Kidney capillary endothelial cell (primary cell): ENCODE data around the gene GATB.

Experiments used
- DNase-seq: peaks from one replicate; pipeline ENCODE4 v3.0.0-alpha.2; 2018; ENCODE audit warnings: low spot score

The GATB gene

DNA sequence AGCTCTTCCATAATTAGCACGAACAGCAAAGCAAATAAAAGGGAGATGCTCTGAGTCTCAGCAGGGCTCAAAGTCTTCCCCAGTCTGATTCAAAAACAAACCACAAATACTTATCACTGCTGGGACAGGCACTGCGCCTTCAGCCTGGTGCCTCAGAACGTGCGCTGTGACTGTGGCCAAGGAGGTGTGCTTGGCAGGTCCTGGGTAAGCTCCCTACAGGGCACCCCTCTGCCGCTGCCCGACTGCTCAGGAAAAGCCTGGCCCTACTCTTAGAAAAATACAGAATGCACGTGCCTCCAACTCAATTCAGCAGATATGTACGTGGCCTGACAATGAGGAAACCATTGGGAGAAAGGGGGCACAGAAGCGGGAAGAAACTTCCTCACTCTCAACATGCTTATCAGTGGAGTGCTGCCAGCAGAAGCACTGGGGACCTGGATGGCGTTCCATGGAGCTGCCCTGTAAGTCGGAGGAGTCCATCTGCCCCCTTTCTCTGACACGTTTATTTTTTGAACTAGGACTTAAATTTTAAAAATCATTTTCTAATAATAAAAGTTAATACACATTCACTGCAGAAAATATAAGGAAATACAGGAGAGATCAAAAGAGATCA lies 86.8 kb downstream of the GATB start:
- no peak for DNase-seq

DNA sequence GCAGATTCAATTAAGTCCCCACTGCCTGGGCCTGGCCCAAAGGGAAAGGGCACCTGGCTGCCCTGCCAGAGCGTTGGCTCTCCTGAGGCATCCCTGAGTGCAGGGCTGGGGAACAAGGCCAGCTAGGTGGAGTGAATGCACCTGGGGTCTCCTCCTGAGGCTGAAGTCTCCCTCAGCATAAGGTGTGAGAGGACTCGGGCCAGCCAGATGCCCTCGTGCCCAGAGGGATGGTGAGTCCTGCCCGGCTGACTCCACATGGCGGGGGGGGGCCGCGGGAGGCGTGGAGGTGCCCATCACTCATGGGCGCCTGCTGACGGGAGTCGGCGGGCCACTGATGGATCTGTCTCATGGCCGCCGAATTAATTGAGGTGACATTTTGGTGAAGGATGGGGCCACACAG lies 87.8 kb downstream of the GATB start:
- DNase-seq: no peak

DNA sequence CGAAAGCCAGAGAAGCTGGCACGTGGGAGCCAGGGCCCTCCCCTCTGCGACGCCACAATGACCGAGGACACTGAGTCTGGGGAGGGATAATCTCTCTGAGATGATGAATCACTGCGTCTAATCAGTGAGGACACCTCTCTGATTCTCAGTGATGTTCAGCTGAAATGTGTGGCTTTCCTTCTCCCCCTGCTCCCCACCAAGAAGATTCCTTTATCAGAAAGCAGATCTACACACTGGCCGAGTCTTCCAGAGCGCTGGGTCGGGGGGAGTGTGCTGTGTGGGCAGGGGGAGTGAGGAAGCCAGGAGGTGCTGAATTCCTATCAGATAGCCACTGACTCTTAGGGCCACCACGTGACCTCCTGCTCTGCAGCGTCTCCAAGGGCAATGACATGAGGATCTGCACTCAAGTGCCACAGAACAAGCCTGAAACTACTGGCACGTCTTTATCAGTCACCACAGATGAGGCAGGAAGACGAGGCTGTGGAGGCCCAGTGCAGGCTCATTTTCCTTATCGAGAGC lies 89.2 kb downstream of the GATB start:
- no peak for DNase-seq

DNA sequence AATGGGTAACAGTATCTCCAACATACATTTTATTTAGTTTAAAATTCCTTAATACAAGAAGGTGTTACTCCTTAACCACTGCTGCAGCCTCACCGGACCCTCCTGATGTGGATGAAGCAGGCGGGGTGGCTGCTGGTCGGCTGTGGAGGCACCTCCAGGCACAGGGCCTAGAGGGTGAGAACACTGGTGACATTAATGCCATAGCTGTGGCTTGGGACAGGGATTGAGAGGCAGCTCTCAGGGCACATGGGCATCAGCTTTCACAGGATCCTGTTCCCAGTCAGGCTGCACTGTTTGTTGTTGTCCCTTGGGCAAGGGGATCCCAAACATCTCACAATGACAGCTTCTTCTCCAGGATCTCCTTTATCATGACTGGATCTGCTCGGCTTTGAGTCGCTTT lies 90.0 kb downstream of the GATB start:
- no peak for DNase-seq

DNA sequence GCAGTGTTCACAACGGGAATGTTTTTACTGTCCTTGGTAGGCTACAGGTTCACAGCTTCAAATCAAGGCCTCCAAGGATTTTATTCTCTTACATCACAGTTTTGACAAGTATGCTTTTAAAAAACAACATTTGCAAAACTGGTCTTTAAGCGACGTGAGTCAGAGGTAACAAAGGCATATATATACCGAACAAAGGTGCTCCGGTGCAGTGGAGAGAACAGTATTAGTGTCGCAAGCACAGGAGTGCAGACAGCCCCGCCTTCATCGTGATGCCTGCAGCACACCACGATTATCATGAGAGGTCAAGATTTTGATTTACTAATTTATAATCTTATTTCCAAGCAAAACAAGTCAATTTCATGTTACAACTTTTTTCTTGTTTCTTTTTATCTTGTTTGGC lies 90.8 kb downstream of the GATB start:
- DNase-seq: no peak

DNA sequence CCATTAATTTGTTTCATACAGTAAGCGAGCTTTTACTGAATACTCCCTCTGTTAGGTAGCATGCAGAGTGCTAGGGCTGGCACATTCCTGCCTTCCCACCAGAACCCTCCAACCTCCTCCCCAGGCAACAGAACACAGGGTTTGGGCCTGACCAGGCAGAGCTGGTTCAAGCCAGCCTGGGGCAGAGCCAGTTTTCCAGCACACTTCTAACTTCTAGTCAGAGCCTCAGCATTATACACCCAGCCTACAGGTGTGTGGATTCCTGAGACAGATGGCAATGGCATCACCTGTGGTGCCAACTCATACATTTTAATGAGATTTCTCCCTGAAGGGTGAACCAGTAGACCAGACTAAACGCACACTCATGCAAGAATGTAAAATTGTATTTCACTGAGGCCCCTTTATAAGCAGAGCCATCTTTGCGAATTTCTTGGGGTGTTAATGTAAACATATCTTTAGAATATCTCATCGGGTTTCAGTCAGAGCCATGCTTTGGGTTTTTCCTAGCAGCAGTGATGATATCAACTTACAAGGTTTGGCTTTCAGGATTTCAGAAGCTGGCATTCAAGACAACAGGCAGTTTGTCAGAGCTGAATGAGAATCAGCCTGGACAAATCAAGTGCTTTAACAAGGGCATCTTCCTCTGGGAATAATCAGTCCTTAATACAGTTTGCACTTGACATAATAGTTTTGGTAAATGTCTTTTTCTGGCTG lies 92.0 kb downstream of the GATB start:
- no peak for DNase-seq

DNA sequence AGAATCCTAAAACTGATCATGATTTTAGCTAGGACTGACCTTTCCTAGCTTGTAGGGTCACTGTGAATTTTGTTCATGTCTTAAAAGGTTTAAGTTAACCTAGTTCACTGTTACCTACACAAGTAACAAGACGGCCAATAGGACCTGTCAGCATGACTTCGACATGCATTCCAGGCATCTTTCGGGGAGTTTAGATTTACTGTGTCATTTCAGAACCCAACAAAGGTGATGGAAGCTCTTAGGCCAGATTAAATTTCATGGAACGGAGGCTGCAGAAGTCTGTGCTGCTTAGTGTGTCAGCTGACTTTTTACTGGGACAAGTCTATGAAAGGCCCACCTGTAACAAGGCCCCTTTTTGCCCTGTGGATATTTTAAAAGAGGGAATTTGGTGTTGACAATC lies 93.1 kb downstream of the GATB start:
- DNase-seq: no peak

DNA sequence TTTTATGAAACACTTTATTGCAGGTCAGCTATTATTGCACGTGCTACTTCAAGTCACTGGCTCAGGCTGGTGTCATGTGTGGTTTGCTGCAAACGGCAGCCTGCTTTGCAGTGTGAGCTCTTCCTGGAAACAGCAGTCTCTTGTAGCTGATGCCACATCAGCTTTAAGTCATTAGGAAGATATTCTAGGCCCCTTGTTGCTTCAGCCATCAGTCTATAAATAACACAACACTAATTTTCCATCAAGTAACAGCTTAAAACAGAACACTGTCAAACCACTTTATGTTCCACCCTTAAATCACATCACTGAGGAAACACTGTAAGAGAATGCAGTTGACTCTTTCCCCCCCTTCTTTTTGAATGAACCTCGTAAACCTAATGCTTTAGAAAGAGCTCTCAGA lies 93.8 kb downstream of the GATB start:
- DNase-seq: no peak

DNA sequence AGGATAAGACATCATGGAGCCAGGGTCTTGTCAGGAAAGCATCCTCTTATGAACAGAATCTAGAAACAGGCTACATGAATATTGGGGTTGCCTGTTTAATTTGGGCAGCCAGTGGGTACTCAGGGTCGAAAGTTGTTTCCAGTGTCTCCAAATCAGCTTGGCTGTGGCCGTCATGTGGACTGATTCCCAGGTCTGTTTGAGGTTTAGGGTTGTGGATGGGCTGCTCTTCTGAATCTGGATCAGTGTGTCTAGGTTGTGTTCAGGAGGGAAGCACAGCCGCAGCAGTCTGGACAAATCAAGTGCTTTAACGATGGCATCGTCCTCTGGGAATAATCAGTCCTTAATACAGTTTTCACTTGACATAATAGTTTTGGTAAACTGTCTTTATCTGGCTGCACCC lies 94.3 kb downstream of the GATB start:
- DNase-seq: no peak

DNA sequence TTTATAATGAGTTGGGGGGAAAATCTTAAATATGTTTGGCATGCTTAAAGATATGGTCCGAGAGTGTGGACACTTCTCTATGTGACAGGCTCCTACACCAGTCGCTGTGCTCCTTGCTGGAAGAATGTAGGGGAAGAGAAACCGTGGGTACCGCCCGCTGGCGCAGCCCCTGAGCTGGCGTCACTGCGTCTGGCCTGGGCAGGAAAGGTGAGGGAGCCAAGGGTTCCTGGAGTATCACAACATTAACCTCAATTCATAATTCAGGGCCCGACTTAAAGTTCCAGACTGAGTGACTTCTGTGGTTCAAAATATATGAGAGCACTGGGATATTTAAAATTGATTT lies 95.1 kb downstream of the GATB start:
- DNase-seq: no peak

DNA sequence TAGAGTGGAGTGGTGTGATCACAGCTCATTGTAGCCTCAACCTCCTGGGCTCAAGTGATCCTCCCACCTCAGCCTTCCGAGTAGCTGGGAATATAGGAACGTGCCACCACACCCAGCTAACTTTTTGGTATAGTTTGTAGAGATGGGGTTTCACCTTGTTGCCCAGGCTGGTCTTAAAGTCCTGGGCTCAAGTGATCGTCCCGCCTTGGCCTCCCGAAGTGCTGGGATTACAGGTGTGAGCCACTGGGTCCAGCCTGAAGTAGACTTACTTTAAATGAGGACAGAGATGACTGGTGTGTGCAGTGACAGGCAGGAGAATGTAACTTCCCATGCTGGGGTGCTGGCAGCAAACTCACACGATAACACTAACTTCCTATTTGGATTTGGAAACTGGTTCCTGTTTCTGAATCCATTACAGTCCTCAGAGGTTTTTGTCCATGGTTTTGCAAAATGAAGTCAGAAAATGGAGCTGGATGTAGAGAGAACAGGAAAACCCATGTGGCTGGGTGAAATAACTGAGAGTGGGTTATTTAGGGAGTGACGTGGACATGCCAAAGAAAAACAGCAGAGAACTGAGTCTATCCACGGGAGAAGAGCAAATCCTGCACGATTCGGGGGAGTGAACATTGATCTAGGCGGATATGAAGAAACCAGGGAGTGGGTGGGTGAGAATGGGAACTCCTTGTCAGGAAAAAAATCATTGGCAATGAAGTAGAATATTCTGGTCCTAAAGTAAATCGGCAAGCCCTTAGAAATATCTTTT lies 95.6 kb downstream of the GATB start:
- DNase-seq: no peak

DNA sequence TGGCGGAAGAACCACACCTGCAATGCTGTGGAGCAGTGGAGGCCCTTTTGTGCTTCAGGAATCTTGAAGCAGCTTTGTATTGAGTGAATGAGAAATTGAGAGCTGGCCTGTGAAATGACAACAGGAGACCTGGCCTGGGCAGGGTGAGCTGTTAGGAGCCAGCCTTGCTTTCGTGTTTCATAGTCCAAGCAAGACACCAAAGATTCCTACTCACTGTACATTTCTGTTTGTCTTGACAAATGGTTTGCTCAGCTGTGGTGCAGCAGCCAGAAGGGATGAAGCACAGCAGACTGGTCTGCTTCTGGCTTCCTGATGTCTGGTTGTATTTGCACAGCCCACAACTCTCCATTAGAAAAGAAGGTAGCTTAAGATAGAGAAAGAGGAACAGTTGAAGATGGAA lies 96.5 kb downstream of the GATB start:
- no peak for DNase-seq

DNA sequence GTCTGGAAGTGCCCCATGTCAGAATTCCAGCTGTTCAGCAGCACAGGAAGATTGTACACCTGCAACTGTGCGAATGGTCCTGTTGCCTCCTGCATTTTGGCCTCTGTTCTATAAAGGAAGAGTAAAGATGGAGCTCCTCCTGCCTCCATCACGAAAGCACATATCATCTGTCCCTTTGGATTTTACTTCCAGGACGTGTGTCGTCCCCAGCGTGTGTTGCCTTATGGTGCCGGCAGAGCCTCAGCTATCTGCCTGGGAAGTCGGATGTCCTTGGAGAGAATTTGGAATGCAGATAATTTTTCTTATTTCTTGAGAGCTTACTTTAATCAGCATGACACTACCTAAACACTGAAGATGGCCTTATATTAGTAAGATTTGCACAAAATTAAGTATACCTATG lies 97.7 kb downstream of the GATB start:
- DNase-seq: no peak

DNA sequence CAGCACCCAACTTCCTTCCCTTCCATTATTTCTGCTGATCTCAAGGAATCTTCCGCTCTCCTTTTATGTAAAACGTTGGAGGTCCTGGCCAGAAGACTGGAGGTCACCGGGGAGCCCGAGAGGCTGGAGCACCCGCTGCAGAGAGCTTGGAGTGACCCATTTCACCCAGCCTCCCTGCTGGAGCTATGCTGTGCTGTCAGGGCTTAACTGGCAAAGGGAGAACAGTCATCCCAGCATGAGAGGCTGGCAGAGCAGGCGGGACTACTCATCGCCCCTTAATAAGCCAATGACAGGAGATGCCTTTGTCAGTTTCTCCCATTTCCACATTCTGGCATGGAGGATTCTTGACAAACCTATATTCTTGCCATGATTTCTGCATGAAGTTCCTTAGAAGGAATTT lies 98.9 kb downstream of the GATB start:
- DNase-seq: no peak

DNA sequence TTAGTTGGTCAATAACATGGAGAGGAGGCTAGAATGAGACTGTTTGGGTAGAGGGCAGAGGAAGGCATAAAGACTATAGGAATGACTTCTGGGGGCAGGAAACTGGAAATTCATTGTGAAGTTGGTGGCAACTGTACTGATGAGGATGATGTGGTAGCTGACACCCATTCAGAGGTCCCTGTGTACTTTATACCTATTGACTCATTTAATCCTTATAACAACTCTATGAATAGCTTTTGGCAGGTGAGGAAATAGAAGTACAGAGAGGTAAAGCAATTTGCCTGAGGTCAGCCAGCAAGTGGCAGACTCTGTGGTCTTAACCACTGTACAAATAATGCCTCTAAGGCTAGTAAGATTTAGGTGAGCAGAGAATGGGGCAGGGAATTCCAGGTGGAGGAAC lies 100.1 kb downstream of the GATB start:
- DNase-seq: no peak

DNA sequence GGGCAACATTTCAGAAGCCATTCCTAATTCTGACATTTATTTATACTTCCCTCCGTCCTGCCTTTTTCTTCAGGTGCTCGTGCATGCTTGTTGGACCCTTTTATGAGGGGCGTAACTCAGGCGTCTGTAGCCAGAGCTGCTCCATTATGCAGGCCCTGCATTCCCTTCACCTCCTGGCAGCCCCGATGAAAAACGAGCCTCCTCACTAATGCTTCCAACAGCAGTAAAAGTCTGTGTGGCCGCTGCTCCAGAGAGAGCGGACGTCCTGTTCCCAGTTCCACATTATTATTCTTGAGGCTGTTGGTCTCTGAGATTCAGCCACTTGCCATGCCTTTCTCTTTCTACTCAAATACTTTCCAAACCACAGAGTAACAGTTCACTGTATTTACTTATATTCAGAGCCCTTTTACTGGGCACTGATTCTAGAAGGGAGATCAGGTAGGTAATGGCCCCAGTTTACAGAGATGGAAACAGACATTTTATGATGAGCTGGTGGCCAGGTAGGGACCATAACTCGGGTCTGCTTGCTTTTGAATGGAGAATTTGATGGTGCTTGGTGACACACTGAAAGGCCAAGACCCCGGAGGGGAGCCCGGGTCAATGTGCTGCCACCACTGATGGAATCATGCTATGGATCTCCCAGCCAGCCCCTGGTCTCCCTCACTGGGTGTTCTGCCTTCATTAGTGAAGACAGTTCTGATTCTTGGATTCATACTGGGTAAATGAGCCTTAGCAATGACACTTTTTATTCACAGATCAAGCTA lies 101.0 kb downstream of the GATB start:
- no peak for DNase-seq

DNA sequence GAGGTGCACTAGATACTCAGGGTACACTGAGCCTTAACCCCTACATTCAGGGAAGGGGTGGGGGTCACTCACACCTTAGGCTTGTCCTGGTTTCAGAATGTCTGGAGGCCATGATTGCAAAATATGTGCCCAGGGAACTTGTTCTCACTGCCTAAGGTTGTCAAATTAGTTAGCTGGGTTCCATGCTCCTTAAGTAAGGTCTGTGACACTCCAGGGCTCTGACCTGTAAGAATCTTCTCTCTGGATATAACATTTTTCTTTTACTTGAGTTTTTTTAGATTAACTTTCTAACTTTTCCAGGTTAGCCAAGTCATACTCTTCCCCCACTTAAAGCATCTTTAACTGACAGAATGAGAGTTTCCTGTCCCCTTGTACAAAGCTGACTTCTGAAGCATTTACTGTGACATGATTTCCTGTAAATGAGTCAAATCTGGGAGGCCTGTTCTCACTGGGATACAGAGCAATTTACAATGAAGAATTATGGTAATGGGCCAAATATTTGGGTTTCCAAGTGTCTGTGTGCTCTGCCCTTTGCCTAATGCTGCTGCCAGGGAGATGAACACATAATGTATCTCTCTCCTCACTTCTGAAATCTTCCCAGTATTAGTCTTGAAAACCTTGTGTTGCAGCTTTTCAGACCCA lies 101.7 kb downstream of the GATB start:
- DNase-seq: peak; percentile 71

DNA sequence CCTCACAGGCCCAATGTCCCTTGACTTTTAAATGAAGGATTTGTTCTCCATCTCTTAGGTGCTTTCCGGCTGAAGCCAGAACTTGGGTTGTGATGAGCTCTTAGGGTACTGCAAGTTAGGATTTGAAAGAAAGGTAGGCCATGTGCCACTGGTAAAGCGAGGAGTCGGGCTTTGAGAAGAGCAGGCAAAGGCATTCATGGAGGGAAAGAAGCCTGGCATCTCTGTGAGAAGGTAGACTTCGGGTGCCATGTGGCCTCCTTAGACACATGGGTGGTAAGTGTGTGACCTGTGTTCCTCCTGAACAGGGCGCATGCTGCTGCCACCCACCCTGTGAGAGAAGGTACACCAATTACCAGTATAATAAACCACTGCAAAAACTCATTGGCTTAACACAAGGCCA lies 102.9 kb downstream of the GATB start:
- DNase-seq: no peak

DNA sequence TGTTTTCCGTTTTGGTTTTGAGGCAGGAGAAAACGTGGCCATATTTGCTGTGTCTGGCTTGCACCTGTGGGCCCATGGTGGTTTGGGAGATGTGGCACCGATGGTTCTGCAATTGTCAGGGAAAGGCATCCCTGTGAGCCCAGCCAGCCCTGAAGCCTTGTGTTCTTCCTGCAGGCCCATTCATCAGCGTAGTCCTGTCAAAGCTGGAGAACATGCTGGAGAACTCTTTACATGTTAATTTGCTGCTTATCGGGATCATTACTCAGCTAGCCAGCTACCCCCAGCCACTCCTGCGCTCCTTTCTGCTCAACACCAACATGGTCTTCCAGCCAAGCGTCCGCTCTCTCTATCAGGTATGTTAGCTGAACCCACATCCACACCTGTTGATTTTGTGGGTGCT lies 104.7 kb downstream of the GATB start:
- no peak for DNase-seq

DNA sequence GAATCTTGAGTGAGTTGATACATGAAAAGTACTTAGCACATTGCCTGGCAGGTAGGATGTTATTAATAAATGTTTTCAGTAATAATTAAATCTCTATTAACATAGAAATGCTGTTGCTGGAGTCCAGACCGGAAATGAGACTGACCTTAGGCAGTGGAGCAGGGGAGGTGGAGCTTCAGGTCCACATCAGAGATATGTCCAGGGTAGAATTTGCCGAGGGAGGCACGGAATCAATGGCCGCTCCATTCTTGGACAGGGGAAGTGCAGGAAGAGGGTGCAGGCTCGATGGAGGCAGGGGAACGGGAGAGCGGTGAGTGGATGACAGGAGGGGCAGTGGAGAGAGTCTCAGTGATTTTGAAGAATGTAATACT lies 107.3 kb downstream of the GATB start:
- no peak for DNase-seq

DNA sequence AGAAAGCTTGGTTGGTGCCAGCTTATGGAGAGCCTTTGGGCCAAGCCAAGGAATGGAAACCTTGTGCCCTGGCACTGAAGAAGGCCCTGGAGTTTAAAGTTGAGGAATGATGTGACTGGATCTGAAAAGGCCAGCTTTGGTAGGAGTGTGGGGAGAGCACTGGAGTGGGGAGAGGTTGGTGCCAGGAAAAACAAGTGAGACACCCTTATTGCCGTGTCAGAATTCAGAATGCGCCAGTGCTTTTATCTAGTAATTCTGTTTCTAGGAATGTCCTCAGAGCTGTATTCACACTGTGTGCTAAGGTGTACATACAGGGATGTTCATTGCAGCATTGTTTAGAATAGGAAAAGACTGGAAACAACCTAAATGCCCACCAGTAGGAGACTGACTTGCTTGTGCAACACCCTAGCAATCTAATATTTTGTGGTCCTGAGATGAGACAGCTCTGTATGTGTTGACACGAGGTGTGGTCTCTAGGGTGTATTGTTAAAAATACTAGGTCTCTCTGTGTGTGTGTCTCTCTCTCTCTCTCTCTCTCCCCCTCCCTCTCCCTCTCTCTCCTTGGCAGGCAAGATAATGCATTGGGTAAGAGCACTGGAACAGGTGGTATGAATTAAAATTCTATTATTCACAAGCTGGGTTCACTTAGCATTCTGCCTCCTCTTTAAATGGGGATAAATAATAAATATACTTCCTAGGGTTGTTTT lies 107.8 kb downstream of the GATB start:
- DNase-seq: no peak

DNA sequence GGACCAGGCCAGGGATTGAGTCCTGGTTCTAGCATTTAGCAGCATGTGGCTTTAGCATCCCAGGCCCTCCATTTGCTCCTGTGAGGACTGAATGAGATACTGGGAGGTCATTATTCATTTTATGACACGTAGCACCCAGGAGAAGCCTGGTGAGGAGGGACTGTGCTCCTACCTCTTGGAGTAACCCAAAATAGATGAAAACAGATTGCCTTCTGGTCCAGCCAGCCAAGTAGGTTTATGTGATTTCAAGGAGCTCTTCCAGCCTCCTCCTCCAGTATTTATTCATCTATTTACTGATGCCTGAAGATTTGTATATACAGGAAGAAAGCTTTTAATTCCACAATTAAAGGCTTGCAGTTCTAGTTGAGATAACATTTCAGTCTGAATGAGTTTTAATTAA lies 109.3 kb downstream of the GATB start:
- DNase-seq: no peak
